ENCODE data around the gene MXRA8.
"Not testable (repeated sequence)": the region's sequence is repeated elsewhere in the genome, so short reads cannot be mapped to it uniquely, and the experiment has no call there.

MXRA8 gene

GRCh38 chr1:1380860-1381259, 22.5 kb upstream of the MXRA8 start:
- H3K27ac Mint-ChIP-seq: no peak overlapping the region
- H3K27me3 Mint-ChIP-seq: no peaks in the 10 kb centered on the region

GRCh38 chr1:1377540-1378205, 19.3 kb upstream of the MXRA8 start:
- peaks cover 20 to 30% of the 10 kb centered on the region in 2 donors for H3K4me1 Mint-ChIP-seq
- ATAC-seq (replicated peaks) (no peak), DNase-seq (no peak)
- H3K36me3 Mint-ChIP-seq: peaks cover 32 to 49% of the 10 kb centered on the region in 2 donors
- no peaks in the 10 kb centered on the region for H3K9me3 Mint-ChIP-seq
- no peak overlapping the region for H3K27ac Mint-ChIP-seq
- H3K27me3 Mint-ChIP-seq: no peaks in the 10 kb centered on the region
- no peak overlapping the region for H3K4me3 Mint-ChIP-seq

More at GRCh38 chr1:1380860-1381259, 22.5 kb upstream of the MXRA8 start:
- peaks cover 33 to 41% of the 10 kb centered on the region in 2 donors for H3K36me3 Mint-ChIP-seq
- H3K9me3 Mint-ChIP-seq: no peaks in the 10 kb centered on the region
- H3K4me3 Mint-ChIP-seq: no peak overlapping the region
- H3K4me1 Mint-ChIP-seq: peaks cover 12 to 18% of the 10 kb centered on the region in 2 donors
- no peak for DNase-seq
- ATAC-seq (replicated peaks): no peak

GRCh38 chr1:1376551-1377226, 18.3 kb upstream of the MXRA8 start:
- H3K27me3 Mint-ChIP-seq: no peaks in the 10 kb centered on the region
- peak overlapping the region in 1 of 2 donors; percentile 95 for H3K4me3 Mint-ChIP-seq
- DNase-seq (no peak), ATAC-seq (replicated peaks) (no peak)
- peak overlapping the region; percentile 75 for H3K27ac Mint-ChIP-seq
- no peaks in the 10 kb centered on the region for H3K9me3 Mint-ChIP-seq
- H3K36me3 Mint-ChIP-seq: peaks cover 25 to 41% of the 10 kb centered on the region in 2 donors
- peaks cover 15 to 36% of the 10 kb centered on the region in 2 donors for H3K4me1 Mint-ChIP-seq

GRCh38 chr1:1374929-1375662, 16.7 kb upstream of the MXRA8 start, which contains the start of gene AURKAIP1:
Gene AURKAIP1 (minus strand): TSS chr1:1375207. CDS start chr1:1374756, 451 bp downstream.
- H3K27me3 Mint-ChIP-seq: no peaks in the 10 kb centered on the region
- peak within 1 kb of the TSS; percentile 98 for H3K27ac Mint-ChIP-seq
- DNase-seq: peak; percentile 99
- H3K9me3 Mint-ChIP-seq: no peaks in the 10 kb centered on the region
- peaks cover 15 to 37% of the 10 kb centered on the region in 2 donors for H3K4me1 Mint-ChIP-seq
- peaks cover 22 to 35% of the 10 kb centered on the region in 2 donors for H3K36me3 Mint-ChIP-seq
- peak; percentile 93 to 95 for ATAC-seq (replicated peaks)
- H3K4me3 Mint-ChIP-seq: peak within 1 kb of the TSS; percentile 92 to 95

DNA sequence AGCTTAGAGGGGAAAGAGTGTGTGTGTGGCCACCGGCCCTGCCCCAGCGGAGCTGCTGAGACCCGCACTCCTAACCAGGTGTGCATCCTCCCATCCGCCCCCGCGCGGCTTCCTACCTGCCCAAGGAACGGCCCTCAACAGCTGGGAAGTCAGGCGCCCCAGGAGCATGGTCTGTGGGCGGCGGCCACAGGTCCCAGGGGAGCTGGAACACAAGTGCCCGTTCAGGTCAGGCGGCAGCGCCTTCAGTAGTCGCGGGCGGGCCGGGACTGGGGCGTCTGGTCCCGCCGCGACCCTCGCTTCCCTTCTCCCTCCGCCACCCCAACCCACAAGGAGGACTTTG, 16.2 kb upstream of the MXRA8 start:
- Mint-ChIP-seq H3K4me3 (peak overlapping the region; percentile 92 to 95), H3K36me3 (peaks cover 22 to 35% of the 10 kb centered on the region in 2 donors), H3K4me1 (peaks cover 15 to 37% of the 10 kb centered on the region in 2 donors), H3K27me3 (no peaks in the 10 kb centered on the region), H3K9me3 (no peaks in the 10 kb centered on the region), H3K27ac (peak overlapping the region; percentile 98)
- ATAC-seq (replicated peaks): peak; percentile 5 to 8
- DNase-seq: no peak

GRCh38 chr1:1373815-1374588, 15.6 kb upstream of the MXRA8 start:
- H3K4me1 Mint-ChIP-seq: peaks cover 15 to 37% of the 10 kb centered on the region in 2 donors
- no peaks in the 10 kb centered on the region for H3K9me3 Mint-ChIP-seq
- H3K27ac Mint-ChIP-seq: peak overlapping the region; percentile 98
- DNase-seq: no peak
- peak overlapping the region; percentile 92 to 95 for H3K4me3 Mint-ChIP-seq
- H3K27me3 Mint-ChIP-seq: no peaks in the 10 kb centered on the region
- H3K36me3 Mint-ChIP-seq: peaks cover 19 to 34% of the 10 kb centered on the region in 2 donors
- no peak for ATAC-seq (replicated peaks)

GRCh38 chr1:1373051-1373814, 14.9 kb upstream of the MXRA8 start:
- no peak for DNase-seq

GRCh38 chr1:1371746-1372711, 13.7 kb upstream of the MXRA8 start:
- Mint-ChIP-seq H3K9me3 (no peaks in the 10 kb centered on the region), H3K4me1 (peaks cover 15 to 36% of the 10 kb centered on the region in 2 donors), H3K36me3 (peaks cover 16 to 28% of the 10 kb centered on the region in 2 donors), H3K4me3 (peak overlapping the region; percentile 5 to 56), H3K27ac (no peak overlapping the region), H3K27me3 (no peaks in the 10 kb centered on the region)
- ATAC-seq (replicated peaks) (peak; percentile 37 to 44), DNase-seq (peak; percentile 65)

More at GRCh38 chr1:1373051-1373814, 14.9 kb upstream of the MXRA8 start:
- H3K4me1 Mint-ChIP-seq: peaks cover 15 to 37% of the 10 kb centered on the region in 2 donors
- peak overlapping the region; percentile 37 for H3K27ac Mint-ChIP-seq
- H3K4me3 Mint-ChIP-seq: peak overlapping the region; percentile 50 to 60
- no peaks in the 10 kb centered on the region for H3K9me3 Mint-ChIP-seq
- peaks cover 16 to 29% of the 10 kb centered on the region in 2 donors for H3K36me3 Mint-ChIP-seq
- no peak for ATAC-seq (replicated peaks)
- no peaks in the 10 kb centered on the region for H3K27me3 Mint-ChIP-seq

DNA sequence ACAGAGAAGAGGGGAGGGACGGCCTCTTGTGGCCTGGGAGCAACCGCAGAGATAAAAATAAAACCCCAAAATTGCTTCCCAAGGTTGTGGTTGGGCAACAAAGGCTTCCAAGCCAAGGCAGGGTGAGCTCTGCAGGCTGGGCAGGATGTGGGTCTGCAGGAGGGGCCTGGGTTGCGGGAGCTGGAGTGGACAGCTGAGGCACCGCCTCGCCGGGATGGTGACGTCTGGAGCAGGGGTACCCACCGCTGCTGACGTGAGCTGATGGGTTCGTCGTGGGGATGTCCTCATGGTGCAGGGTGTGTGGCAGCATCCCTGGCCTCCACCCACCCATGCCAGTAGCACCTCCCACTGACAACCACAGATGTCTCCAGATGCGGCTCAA, 13.0 kb upstream of the MXRA8 start:
- Mint-ChIP-seq H3K27ac (no peak overlapping the region), H3K4me3 (peak overlapping the region in 1 of 2 donors; percentile 4), H3K36me3 (peaks cover 10 to 21% of the 10 kb centered on the region in 2 donors), H3K9me3 (no peaks in the 10 kb centered on the region), H3K4me1 (peaks cover 12 to 30% of the 10 kb centered on the region in 2 donors), H3K27me3 (no peaks in the 10 kb centered on the region)
- no peak for DNase-seq
- ATAC-seq (replicated peaks): no peak

DNA sequence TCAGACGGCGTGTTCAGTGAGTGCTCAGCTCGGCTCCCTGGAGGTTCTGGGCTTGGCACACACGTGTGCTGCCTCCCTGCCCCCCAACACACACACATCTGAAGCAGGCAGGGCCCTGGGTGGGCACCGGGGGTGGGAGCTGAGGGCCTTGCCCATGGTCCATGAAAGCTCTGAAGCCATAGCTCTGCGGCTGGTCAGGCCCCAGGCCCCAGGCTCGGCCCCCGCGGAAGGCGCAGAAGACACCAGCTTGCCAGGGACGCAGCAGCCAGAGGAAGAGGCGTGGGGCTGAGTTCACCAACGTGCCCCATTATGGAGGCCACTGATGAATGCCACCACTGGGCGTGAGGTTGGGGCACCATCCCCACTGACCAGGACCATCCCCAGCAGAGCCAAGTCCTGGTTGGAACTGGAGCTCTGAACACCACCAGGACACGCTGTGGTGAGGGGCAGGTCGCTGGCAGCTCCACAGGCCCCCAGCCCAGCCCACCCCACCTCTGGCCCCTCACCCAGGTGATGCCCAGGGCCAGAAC, 12.5 kb upstream of the MXRA8 start:
- Mint-ChIP-seq H3K4me1 (peaks cover 12 to 26% of the 10 kb centered on the region in 2 donors), H3K36me3 (peaks cover 9 to 19% of the 10 kb centered on the region in 2 donors), H3K27me3 (no peaks in the 10 kb centered on the region), H3K27ac (no peak overlapping the region), H3K9me3 (no peaks in the 10 kb centered on the region), H3K4me3 (no peak overlapping the region)
- ATAC-seq (replicated peaks) (no peak), DNase-seq (no peak)

DNA sequence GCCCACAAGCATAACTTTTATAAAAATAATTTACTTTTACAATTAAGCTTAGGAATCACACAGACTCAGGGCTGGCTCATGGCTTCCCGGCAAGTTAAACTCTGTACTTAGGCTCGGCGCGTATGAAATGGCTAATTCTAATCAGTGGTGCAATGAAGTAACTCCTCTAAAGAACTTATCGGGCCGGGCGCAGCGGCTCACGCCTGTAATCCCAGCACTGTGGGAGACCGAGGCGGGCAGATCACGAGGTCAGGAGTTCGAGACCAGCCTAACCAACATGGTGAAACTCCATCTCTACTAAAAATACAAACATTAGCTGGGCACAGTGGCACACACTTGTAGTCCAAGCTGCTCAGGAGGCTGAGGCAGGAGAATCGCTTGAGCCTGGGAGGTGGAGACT, 11.7 kb upstream of the MXRA8 start:
- H3K4me3 Mint-ChIP-seq; H3K27ac Mint-ChIP-seq; H3K27me3 Mint-ChIP-seq; ATAC-seq (replicated peaks); H3K9me3 Mint-ChIP-seq; DNase-seq: not testable (repeated sequence)
- peaks cover 9 to 15% of the 10 kb centered on the region in 2 donors for H3K36me3 Mint-ChIP-seq
- H3K4me1 Mint-ChIP-seq: peaks cover 12 to 26% of the 10 kb centered on the region in 2 donors

DNA sequence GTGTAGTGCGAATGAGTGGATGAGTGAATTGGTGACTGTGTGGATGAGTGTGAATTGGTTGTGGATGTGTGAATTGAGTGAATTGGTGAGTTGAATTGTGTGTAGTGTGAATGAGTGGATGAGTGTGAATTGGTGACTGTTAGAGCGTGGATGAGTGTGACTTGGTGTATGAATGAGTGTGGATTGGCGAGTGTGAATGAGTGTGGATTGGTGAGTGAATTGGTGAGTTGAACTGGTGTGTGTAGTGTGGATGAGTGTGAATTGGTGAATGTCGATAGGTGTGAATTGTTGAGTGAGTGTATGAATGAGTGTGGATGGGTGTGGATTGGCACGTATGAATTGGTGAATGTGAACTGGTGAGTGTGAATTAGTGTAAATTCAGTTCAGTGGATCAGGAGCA, 9.0 kb upstream of the MXRA8 start:
- no peak for ATAC-seq (replicated peaks)

More for the DNA sequence above, 9.0 kb upstream of the MXRA8 start:
- Mint-ChIP-seq H3K4me3 (no peak overlapping the region), H3K9me3 (no peaks in the 10 kb centered on the region), H3K27me3 (peaks cover 0 to 1% of the 10 kb centered on the region in 2 donors), H3K27ac (no peak overlapping the region), H3K4me1 (peaks cover 2 to 7% of the 10 kb centered on the region in 2 donors), H3K36me3 (no peaks in the 10 kb centered on the region)
- no peak for DNase-seq
